ENCODE measurements around the gene RACGAP1. TPM values are rescaled to one million over a fixed set of nuclear protein-coding genes. Genes with fewer than 3 reads are reported as not detected.
A peak's percentile ranks its signal among the peaks of the same experiment; 100 is the strongest.

RACGAP1 gene
- total RNA-seq, 4 donors from 2014 or later = 10.5 to 23.7 (median 13.1) TPM

DNA sequence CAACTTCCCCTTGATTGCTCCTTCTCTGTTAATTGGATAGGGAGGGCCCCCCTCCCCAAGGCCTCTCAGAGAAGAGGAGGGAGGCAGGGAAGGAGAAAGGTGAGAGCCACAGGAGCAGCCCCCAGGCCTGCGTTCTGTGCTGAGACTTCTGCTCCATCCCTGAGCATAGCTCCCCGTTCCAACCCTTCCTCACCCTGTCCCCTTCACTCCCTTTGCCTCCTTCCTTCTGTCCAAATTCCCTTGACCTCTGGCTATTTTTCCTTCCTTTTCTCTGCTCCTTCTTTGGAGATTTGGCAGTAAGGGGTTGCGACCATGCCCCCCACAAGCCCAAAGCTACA lies 31.3 kb upstream of the RACGAP1 start:
- Histone ChIP-seq H3K4me1 (peaks cover 3 to 29% (median 14%) of the 10 kb centered on the region in 3 donors), H3K27me3 (peaks cover 8% of the 10 kb centered on the region), H3K9me3 (no peaks in the 10 kb centered on the region), H3K27ac (no peak overlapping the region), H3K36me3 (no peaks in the 10 kb centered on the region), H3K4me3 (peak overlapping the region in 1 of 2 donors; percentile 70)
- WGBS, 2 donors (ENCODE audit: low coverage in 1 of 2) = 16 to 18% methylated on average over 3 of the region's 3 CpGs
- no peak for TF ChIP-seq POLR2A (IDR thresholded peaks at IDR 0.05)
- TF ChIP-seq, protein P1, sequence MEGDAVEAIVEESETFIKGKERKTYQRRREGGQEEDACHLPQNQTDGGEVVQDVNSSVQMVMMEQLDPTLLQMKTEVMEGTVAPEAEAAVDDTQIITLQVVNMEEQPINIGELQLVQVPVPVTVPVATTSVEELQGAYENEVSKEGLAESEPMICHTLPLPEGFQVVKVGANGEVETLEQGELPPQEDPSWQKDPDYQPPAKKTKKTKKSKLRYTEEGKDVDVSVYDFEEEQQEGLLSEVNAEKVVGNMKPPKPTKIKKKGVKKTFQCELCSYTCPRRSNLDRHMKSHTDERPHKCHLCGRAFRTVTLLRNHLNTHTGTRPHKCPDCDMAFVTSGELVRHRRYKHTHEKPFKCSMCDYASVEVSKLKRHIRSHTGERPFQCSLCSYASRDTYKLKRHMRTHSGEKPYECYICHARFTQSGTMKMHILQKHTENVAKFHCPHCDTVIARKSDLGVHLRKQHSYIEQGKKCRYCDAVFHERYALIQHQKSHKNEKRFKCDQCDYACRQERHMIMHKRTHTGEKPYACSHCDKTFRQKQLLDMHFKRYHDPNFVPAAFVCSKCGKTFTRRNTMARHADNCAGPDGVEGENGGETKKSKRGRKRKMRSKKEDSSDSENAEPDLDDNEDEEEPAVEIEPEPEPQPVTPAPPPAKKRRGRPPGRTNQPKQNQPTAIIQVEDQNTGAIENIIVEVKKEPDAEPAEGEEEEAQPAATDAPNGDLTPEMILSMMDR (IDR thresholded peaks at IDR 0.05) = no peak
- TF ChIP-seq EP300 (IDR thresholded peaks at IDR 0.05) = no peak
- TF ChIP-seq POLR2AphosphoS5 (IDR thresholded peaks at IDR 0.05) = no peak
- ATAC-seq = no peak

DNA sequence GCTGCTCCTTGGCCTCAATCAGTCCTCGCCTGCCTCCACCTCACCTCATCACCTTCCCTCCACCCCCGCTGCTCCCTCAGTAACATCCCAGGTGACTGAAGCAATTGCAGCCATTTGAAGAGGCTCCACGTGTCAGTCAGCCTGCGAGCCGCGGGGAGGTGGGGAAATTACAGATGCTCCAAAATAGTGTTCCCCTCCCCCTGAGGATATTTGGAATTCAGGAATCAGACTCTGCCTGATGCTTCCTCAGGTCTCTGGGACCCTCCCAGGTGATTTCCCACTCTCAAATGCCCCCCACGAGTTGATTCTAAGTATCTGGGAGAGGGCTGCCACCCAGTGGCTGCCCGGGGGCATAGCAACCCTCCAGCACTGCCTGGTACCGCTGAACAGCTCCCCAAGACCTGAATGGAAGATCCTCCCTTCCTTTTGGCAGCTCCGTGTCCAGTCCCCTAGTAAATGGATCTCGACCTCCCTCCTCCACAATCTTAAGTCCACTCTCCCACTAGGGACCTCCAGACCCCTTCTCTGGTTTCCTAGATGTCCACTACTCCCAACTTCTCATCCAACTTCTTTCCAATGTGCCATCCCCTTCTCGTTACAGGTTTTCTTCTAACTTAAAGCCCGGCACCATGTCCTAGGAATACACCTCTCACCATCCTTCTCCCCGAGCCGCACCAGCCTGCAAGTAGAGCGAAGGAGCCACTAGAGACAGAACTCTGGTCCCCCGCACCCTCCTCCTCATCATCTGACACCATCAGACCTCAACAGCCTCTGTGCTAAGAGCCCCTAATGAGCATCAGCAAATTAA lies 30.7 kb upstream of the RACGAP1 start:
- no peak overlapping the region for H3K4me3 ChIP-seq
- no peak for TF ChIP-seq EP300 (IDR thresholded peaks at IDR 0.05)
- TF ChIP-seq, protein P1 (IDR thresholded peaks at IDR 0.05) = peak in 3 of 4 experiments; percentile 79 to 97 (median 83)
- ATAC-seq = peak; percentile 44

DNA sequence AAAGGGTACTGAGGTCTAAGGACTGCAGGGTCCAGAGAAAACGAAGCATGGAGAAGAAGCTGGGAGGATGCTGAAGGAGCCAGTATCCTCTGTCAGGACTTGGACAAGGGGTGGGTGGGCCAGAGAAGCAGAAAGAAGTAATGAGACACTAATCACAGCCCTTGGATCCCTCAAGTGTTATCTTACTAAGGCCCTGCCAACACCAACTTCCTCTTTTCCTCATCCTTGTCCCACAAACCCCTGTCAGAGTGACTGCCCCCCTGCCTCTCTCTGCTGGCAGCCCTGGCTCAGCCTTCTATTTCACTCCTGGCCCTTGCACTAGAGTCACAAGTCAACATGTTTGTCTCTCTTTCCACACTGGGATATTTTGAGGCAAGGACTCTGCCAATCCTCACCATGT lies 28.3 kb upstream of the RACGAP1 start:
- no peak for ATAC-seq
- 78% methylated on average over 1 of the region's 1 CpG; no CpG with 5 or more reads in 1 of the 2 donors for WGBS, 2 donors (ENCODE audit: low coverage in 1 of 2)
- Histone ChIP-seq H3K4me3 (no peak overlapping the region), H3K36me3 (no peaks in the 10 kb centered on the region), H3K9me3 (no peaks in the 10 kb centered on the region), H3K27me3 (peaks cover 31% of the 10 kb centered on the region), H3K27ac (no peak overlapping the region), H3K4me1 (peaks cover 3 to 45% (median 17%) of the 10 kb centered on the region in 3 donors)
- TF ChIP-seq, protein P1 (IDR thresholded peaks at IDR 0.05) = no peak
- TF ChIP-seq EP300 (IDR thresholded peaks at IDR 0.05) = no peak
- TF ChIP-seq POLR2A (IDR thresholded peaks at IDR 0.05) = no peak
- no peak for TF ChIP-seq POLR2AphosphoS5 (IDR thresholded peaks at IDR 0.05)

More for the DNA sequence above, 30.7 kb upstream of the RACGAP1 start:
- Histone ChIP-seq H3K27ac (no peak overlapping the region), H3K27me3 (peaks cover 8% of the 10 kb centered on the region), H3K9me3 (no peaks in the 10 kb centered on the region), H3K36me3 (no peaks in the 10 kb centered on the region), H3K4me1 (peaks cover 3 to 30% (median 14%) of the 10 kb centered on the region in 3 donors)
- 2 to 4% methylated on average over 9 to 12 of the region's 17 CpGs for whole genome bisulfite sequencing, 2 donors (ENCODE audit: low coverage in 1 of 2)

DNA sequence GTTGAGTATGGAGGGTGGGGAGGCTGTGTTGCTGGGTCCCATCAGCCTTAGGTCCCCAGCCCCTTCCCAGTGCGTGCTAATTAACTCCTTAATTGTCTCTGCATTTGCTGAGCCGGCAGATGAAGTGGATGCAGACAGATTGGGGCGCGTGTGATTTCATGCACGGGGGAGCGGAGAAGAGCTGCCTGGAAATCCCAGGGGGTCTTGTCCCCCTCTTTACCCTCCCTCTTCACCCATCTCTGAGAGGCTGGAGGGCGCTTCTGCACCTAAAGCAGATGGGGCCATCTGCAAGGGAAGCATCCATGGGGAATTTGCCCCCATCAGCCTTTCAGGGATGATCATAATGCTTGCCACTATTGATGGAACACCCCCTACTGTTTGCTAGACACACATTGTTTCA lies 27.7 kb upstream of the RACGAP1 start:
- H3K4me3 ChIP-seq = no peak overlapping the region
- H3K36me3 ChIP-seq = no peaks in the 10 kb centered on the region
- no peaks in the 10 kb centered on the region for H3K9me3 ChIP-seq
- H3K27me3 ChIP-seq = peaks cover 34% of the 10 kb centered on the region
- TF ChIP-seq POLR2AphosphoS5 (IDR thresholded peaks at IDR 0.05) (no peak), EP300 (IDR thresholded peaks at IDR 0.05) (no peak), POLR2A (IDR thresholded peaks at IDR 0.05) (no peak)
- TF ChIP-seq, protein P1 (IDR thresholded peaks at IDR 0.05) = no peak
- peaks cover 3 to 39% (median 17%) of the 10 kb centered on the region in 3 donors for H3K4me1 ChIP-seq
- ATAC-seq = no peak
- 95% methylated on average over 4 of the region's 7 CpGs; no CpG with 5 or more reads in 1 of the 2 donors for WGBS, 2 donors (ENCODE audit: low coverage in 1 of 2)
- no peak overlapping the region for H3K27ac ChIP-seq

DNA sequence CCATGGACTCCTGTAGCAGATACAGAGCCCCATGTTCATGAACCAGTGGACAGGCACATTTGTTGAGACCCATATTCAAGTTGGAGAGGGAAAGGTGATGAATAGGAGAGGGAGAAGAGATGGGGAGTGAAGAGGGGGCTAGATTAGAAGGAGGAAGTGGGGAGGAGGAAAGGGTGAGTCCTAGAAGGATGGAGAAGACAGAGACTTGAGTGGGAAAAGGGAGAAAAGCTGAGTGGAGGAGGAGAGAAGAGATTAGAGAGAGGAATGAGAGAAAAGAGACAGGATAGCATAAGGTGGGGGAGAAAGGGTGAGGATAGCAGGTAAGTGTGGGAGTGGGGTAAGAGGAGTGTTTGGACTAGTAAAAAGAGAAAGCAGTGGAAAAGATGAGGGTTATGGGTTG lies 27.2 kb upstream of the RACGAP1 start:
- peaks cover 3 to 35% (median 17%) of the 10 kb centered on the region in 3 donors for H3K4me1 ChIP-seq
- H3K36me3 ChIP-seq = no peaks in the 10 kb centered on the region
- H3K27ac ChIP-seq = no peak overlapping the region
- peaks cover 34% of the 10 kb centered on the region for H3K27me3 ChIP-seq
- H3K9me3 ChIP-seq = no peaks in the 10 kb centered on the region
- TF ChIP-seq, protein P1 (IDR thresholded peaks at IDR 0.05) = no peak
- TF ChIP-seq POLR2A (IDR thresholded peaks at IDR 0.05) (no peak), POLR2AphosphoS5 (IDR thresholded peaks at IDR 0.05) (no peak), EP300 (IDR thresholded peaks at IDR 0.05) (no peak)
- ATAC-seq = no peak
- H3K4me3 ChIP-seq = no peak overlapping the region

Data from gastroesophageal sphincter (tissue), 4 donors.